OCI-LY1 (cell line): ENCODE results near the gene BEAN1.

Source experiments
- H2AFZ ChIP-seq: fragments of 200-600 bp; sonication (generic), shearing (Covaris generic); 2 replicates; pipeline ENCODE4 v1.6.0; 2014; ENCODE audit warnings: antibody characterized with exemption, mild to moderate bottlenecking, low read length
- H3F3A ChIP-seq: fragments of 200-600 bp; sonication (generic), shearing (Covaris generic); 2 replicates; pipeline ENCODE4 v1.6.0; 2014; ENCODE audit warnings: mild to moderate bottlenecking, antibody characterized with exemption, low read length, moderate library complexity; ENCODE audit not compliant: insufficient read depth
- H3K27ac ChIP-seq: fragments of 200-600 bp; sonication (generic); 2 replicates; pipeline ENCODE4 v1.5.1; 2014; ENCODE audit warnings: low read length, mixed run types, mild to moderate bottlenecking, low read depth; ENCODE audit not compliant: poor library complexity, severe bottlenecking
- H3K27me3 ChIP-seq: fragments of 200-600 bp; sonication (generic); 2 replicates; pipeline ENCODE4 v1.6.0; 2014; ENCODE audit warnings: antibody characterized with exemption, mild to moderate bottlenecking, low read length, moderate library complexity; ENCODE audit not compliant: insufficient read depth
- H3K36me3 ChIP-seq: fragments of 200-600 bp; sonication (generic); 2 replicates; pipeline ENCODE4 v1.6.1; 2014; ENCODE audit warnings: mild to moderate bottlenecking, antibody characterized with exemption, low read length, moderate library complexity, mixed read lengths; ENCODE audit not compliant: insufficient read depth
- H3K4me1 ChIP-seq: fragments of 200-600 bp; sonication (generic); 2 replicates; pipeline ENCODE4 v1.5.1; 2014; ENCODE audit warnings: mild to moderate bottlenecking, low read length, moderate library complexity; ENCODE audit not compliant: insufficient read depth, severe bottlenecking
- H3K4me2 ChIP-seq: fragments of 200-600 bp; sonication (generic), shearing (Covaris generic); 2 replicates; pipeline ENCODE4 v1.6.1; 2014; ENCODE audit warnings: low read length
- H3K4me3 ChIP-seq: fragments of 200-600 bp; sonication (generic); 2 replicates; pipeline ENCODE4 v1.5.1; 2014; ENCODE audit warnings: low read length, low read depth, mild to moderate bottlenecking, mixed read lengths; ENCODE audit not compliant: poor library complexity, severe bottlenecking
- H3K79me2 ChIP-seq: fragments of 200-600 bp; shearing (Covaris generic); 2 replicates; pipeline ENCODE4 v1.6.1; 2016; ENCODE audit warnings: mixed run types, low read length, mixed read lengths; ENCODE audit not compliant: insufficient read depth
- H3K9ac ChIP-seq: fragments of 200-600 bp; sonication (generic), shearing (Covaris generic); 2 replicates; pipeline ENCODE4 v1.6.1; 2014; ENCODE audit warnings: mild to moderate bottlenecking, low read length, mixed read lengths
- H3K9me2 ChIP-seq: fragments of 200-600 bp; sonication (generic), shearing (Covaris generic); 2 replicates; pipeline ENCODE4 v1.6.1; 2014; ENCODE audit warnings: low read depth, mild to moderate bottlenecking, low read length, mixed read lengths
- H3K9me3 ChIP-seq: fragments of 200-600 bp; shearing (Covaris generic); 2 replicates; pipeline ENCODE4 v1.6.1; 2014; ENCODE audit warnings: low read length, mixed read lengths
- H4K20me1 ChIP-seq: fragments of 200-600 bp; sonication (generic), shearing (Covaris generic); 2 replicates; pipeline ENCODE4 v1.6.0; 2016; ENCODE audit warnings: mild to moderate bottlenecking, low read length; ENCODE audit not compliant: insufficient read depth
- CTCF ChIP-seq: fragments of 200-600 bp; sonication (generic), shearing (Covaris generic); IDR thresholded peaks from 2 replicates; pipeline ENCODE4 v1.5.1; 2017; ENCODE audit warnings: mild to moderate bottlenecking, antibody characterized with exemption, low read length, moderate library complexity, mixed read lengths
- EZH2 ChIP-seq: fragments of 200-600 bp; sonication (generic), shearing (Covaris generic); IDR thresholded peaks from 2 replicates; pipeline ENCODE4 v1.8.0; 2017; ENCODE audit warnings: borderline replicate concordance, mixed run types, mild to moderate bottlenecking, antibody characterized with exemption, low read length, moderate library complexity, mixed read lengths

BEAN1 gene

GRCh38 chr16:66470556-66470955, 43.5 kb downstream of the BEAN1 start:
- Histone ChIP-seq H3K27ac (no peak overlapping the region), H2AFZ (no peak overlapping the region), H3K4me3 (no peak overlapping the region), H3K36me3 (no peaks in the 10 kb centered on the region), H3F3A (no peaks in the 10 kb centered on the region), H3K9me3 (no peaks in the 10 kb centered on the region), H3K4me2 (no peak overlapping the region), H3K27me3 (no peaks in the 10 kb centered on the region), H3K9ac (no peak overlapping the region), H3K4me1 (no peaks in the 10 kb centered on the region), H3K79me2 (no peaks in the 10 kb centered on the region), H4K20me1 (no peaks in the 10 kb centered on the region), H3K9me2 (no peaks in the 10 kb centered on the region)
- TF ChIP-seq CTCF, result no peak
- no peak for TF ChIP-seq EZH2

GRCh38 chr16:66471264-66471663, 44.2 kb downstream of the BEAN1 start:
- no peaks in the 10 kb centered on the region for H3K79me2 ChIP-seq

GRCh38 chr16:66471716-66472393, 44.8 kb downstream of the BEAN1 start:
- Histone ChIP-seq H3F3A (no peaks in the 10 kb centered on the region), H3K9me3 (no peaks in the 10 kb centered on the region), H3K27me3 (no peaks in the 10 kb centered on the region), H3K9me2 (no peaks in the 10 kb centered on the region), H3K79me2 (no peaks in the 10 kb centered on the region), H3K9ac (no peak overlapping the region), H3K4me3 (no peak overlapping the region), H2AFZ (no peak overlapping the region), H3K4me1 (no peaks in the 10 kb centered on the region), H4K20me1 (no peaks in the 10 kb centered on the region), H3K4me2 (no peak overlapping the region), H3K27ac (no peak overlapping the region), H3K36me3 (no peaks in the 10 kb centered on the region)
- TF ChIP-seq EZH2 (no peak), CTCF (no peak)

More at GRCh38 chr16:66471264-66471663, 44.2 kb downstream of the BEAN1 start:
- no peaks in the 10 kb centered on the region for H3K27me3 ChIP-seq
- TF ChIP-seq CTCF (no peak), EZH2 (no peak)
- no peaks in the 10 kb centered on the region for H3F3A ChIP-seq
- H4K20me1 ChIP-seq, result no peaks in the 10 kb centered on the region
- H3K36me3 ChIP-seq, result no peaks in the 10 kb centered on the region
- no peaks in the 10 kb centered on the region for H3K9me3 ChIP-seq
- no peak overlapping the region for H3K27ac ChIP-seq
- H3K9ac ChIP-seq, result no peak overlapping the region
- H3K9me2 ChIP-seq, result no peaks in the 10 kb centered on the region
- H3K4me3 ChIP-seq, result no peak overlapping the region
- H3K4me1 ChIP-seq, result no peaks in the 10 kb centered on the region
- H2AFZ ChIP-seq, result no peak overlapping the region
- H3K4me2 ChIP-seq, result no peak overlapping the region
